GM23248 (cell line): Measurements from ENCODE around the gene SVEP1.

Experiments used
- EZH2 ChIP-seq: fragments of 200-600 bp; sonication (generic); IDR thresholded peaks from 2 replicates; pipeline ENCODE4 v1.6.1; 2018; ENCODE audit warnings: antibody characterized with exemption, mild to moderate bottlenecking; ENCODE audit not compliant: insufficient read depth, poor library complexity, severe bottlenecking
- EZH2phosphoT487 ChIP-seq: fragments of 200-600 bp; sonication (generic); IDR thresholded peaks from 2 replicates; pipeline ENCODE4 v1.6.1; 2018; ENCODE audit warnings: antibody characterized with exemption, moderate library complexity, mild to moderate bottlenecking, low read depth; ENCODE audit not compliant: insufficient read depth

DNA sequence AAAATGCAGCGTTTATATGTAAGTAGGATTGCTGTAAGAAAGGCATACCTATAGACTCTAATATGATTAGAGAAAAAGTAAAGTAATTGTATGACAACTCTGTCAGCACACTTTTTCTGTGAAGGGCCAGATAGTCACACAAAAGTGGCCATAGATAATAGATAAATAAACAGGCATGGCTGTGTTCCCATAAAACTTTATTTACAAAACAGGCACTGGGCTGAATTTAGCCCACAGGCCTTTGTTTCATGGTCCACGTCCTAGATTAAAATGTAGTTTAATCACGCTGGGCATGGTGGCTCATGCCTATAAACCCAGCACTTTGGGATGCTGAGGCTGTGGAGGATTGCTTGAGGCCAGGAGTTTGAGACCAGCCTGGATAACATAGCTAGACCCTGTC, 233.2 kb downstream of the SVEP1 start:
- TF ChIP-seq EZH2 (no peak), EZH2phosphoT487 (no peak)
